Measurements from ENCODE around the gene ZNF827.

- TF ChIP-seq EZH2phosphoT487 (IDR thresholded peaks at IDR 0.05; ENCODE audit: unreplicated experiment), result no peak
- TF ChIP-seq CTCF (conservative IDR thresholded peaks at IDR 0.05; ENCODE audit: low read depth in 2 of 2), result no peak
Measured at GRCh38 chr4:145934434-145935047, 4.1 kb downstream of the ZNF827 start.

Measured in GM23338 (cell line).